Endothelial cell of umbilical vein (primary cell): ENCODE results near the gene CCL4. TPM values are rescaled to one million over a fixed set of nuclear protein-coding genes. Genes with fewer than 3 reads are reported as not detected.

ENCODE experiments used
- BruUV-seq: library from RNA; stranded (reverse); fragments of 400-500 nt; replicated peaks from 2 replicates; lab custom pipeline; 2021; lab: Mats Ljungman, UMichigan
- CTCF ChIA-PET: fragments of 300-600, 350-600 bp; sonication (Branson Sonifier 250); formaldehyde crosslinking; loops from one replicate; lab custom pipeline; 2021; ENCODE audit warnings: antibody characterized with exemption, inconsistent platforms; lab: Charles Lee
- POLR2A ChIA-PET: fragments of 300-600, 350-600 bp; sonication (Branson Sonifier 250); formaldehyde crosslinking; loops from one replicate; lab custom pipeline; 2021; ENCODE audit warnings: antibody characterized with exemption, inconsistent platforms; lab: Charles Lee
- DNase-seq: peaks from one replicate; pipeline ENCODE4 v3.0.0-alpha.2; 2011; ENCODE audit warnings: low read depth, low spot score
- FAIRE-seq: peaks from 2 replicates; lab custom pipeline; 2011; peaks lifted over from hg19 to GRCh38; lab: Jason Lieb, UNC
- H2AFZ ChIP-seq: 2 replicates; pipeline ENCODE4 v1.6.0; 2012; ENCODE audit warnings: low read depth, low read length, control low read depth, inconsistent platforms
- H3K27ac ChIP-seq: 2 replicates; pipeline ENCODE4 v1.5.1; 2011; ENCODE audit warnings: low read depth, mild to moderate bottlenecking, control low read depth, low read length, moderate library complexity; ENCODE audit not compliant: insufficient read depth
- H3K27me3 ChIP-seq, 2 experiments: 2 replicates each; pipeline versions ENCODE4 v1.6.0 to v1.6.1; 2011; ENCODE audit warnings: low read length in 2 of 2, mixed read lengths in 1 of 2; ENCODE audit not compliant: control insufficient read depth in 2 of 2, insufficient read depth in 2 of 2
- H3K36me3 ChIP-seq, 2 experiments: 2 replicates in 1 of 2; 3 replicates in 1 of 2; pipeline ENCODE4 v1.5.1; 2011; ENCODE audit warnings: low read length in 2 of 2, mild to moderate bottlenecking in 1 of 2, moderate library complexity in 1 of 2; ENCODE audit not compliant: control insufficient read depth in 2 of 2, insufficient read depth in 2 of 2; ENCODE audit errors: extremely low read depth in 1 of 2
- H3K4me1 ChIP-seq: 3 replicates; pipeline ENCODE4 v1.5.1; 2011; ENCODE audit warnings: mild to moderate bottlenecking, low read length; ENCODE audit not compliant: control insufficient read depth, insufficient read depth; ENCODE audit errors: extremely low read depth
- H3K4me2 ChIP-seq: 2 replicates; pipeline ENCODE4 v1.6.1; 2011; ENCODE audit warnings: low read length, control low read depth, mixed read lengths; ENCODE audit not compliant: insufficient read depth
- H3K4me3 ChIP-seq, 3 experiments: fragments of 200-600 bp in 1 of 3; sonication (generic), shearing (Covaris generic) in 1 of 3; replicated peaks in 1 of 3; 2 replicates each; pipeline ENCODE4 v1.5.1; 2011 to 2016; ENCODE audit warnings: control low read depth in 3 of 3, low read length in 3 of 3, mild to moderate bottlenecking in 2 of 3, inconsistent platforms in 1 of 3, low read depth in 1 of 3, moderate library complexity in 1 of 3; ENCODE audit not compliant: insufficient read depth in 1 of 3
- H3K79me2 ChIP-seq: 2 replicates; pipeline ENCODE4 v1.6.0; 2012; ENCODE audit warnings: low read length, inconsistent platforms; ENCODE audit not compliant: control insufficient read depth, insufficient read depth
- H3K9ac ChIP-seq: replicated peaks from 2 replicates; pipeline ENCODE3; 2011; ENCODE audit warnings: low read length, control low read depth; ENCODE audit not compliant: insufficient read depth; ENCODE audit errors: extremely low read depth
- H3K9me1 ChIP-seq: replicated peaks from 3 replicates; pipeline ENCODE4 v1.6.0; 2011; ENCODE audit warnings: mild to moderate bottlenecking, low read length; ENCODE audit not compliant: control insufficient read depth, insufficient read depth; ENCODE audit errors: extremely low read depth
- H3K9me3 ChIP-seq: replicated peaks from 2 replicates; pipeline ENCODE4 v1.5.1; 2012; ENCODE audit warnings: low read length, inconsistent platforms; ENCODE audit not compliant: control insufficient read depth, insufficient read depth
- H4K20me1 ChIP-seq: replicated peaks from 2 replicates; pipeline ENCODE3; 2011; ENCODE audit warnings: mild to moderate bottlenecking, low read length; ENCODE audit not compliant: control insufficient read depth, insufficient read depth; ENCODE audit errors: extremely low read depth
- EZH2 ChIP-seq: IDR thresholded peaks from 2 replicates; pipeline ENCODE4 v1.6.1; 2012; ENCODE audit warnings: borderline replicate concordance, low read depth, mild to moderate bottlenecking, moderate library complexity, low read length, inconsistent platforms; ENCODE audit not compliant: severe bottlenecking
- FOS ChIP-seq: IDR thresholded peaks from 2 replicates; pipeline ENCODE4 v1.6.1; 2011; ENCODE audit warnings: mild to moderate bottlenecking, low read length, moderate library complexity, borderline replicate concordance; ENCODE audit not compliant: insufficient read depth
- GATA2 ChIP-seq: IDR thresholded peaks from 2 replicates; pipeline ENCODE4 v1.7.0; 2011; ENCODE audit warnings: low read depth, mild to moderate bottlenecking, moderate library complexity, mixed read lengths, low read length; ENCODE audit not compliant: insufficient read length, insufficient read depth
- JUN ChIP-seq: IDR thresholded peaks from 2 replicates; pipeline ENCODE4 v1.6.1; 2011; ENCODE audit warnings: borderline replicate concordance, low read depth; ENCODE audit not compliant: insufficient read length, insufficient read depth
- MYC ChIP-seq: IDR thresholded peaks from one replicate; pipeline ENCODE4 v1.6.1; 2011; ENCODE audit warnings: mild to moderate bottlenecking, low read depth, low read length
- POLR2A ChIP-seq: IDR thresholded peaks from 2 replicates; pipeline ENCODE4 v1.6.1; 2012; ENCODE audit warnings: low read depth, mild to moderate bottlenecking, control low read depth, low read length
- POLR2AphosphoS5 ChIP-seq: IDR thresholded peaks from 2 replicates; pipeline ENCODE4 v1.6.1; 2012; ENCODE audit warnings: low read depth, mild to moderate bottlenecking, control low read depth, low read length, moderate library complexity; ENCODE audit not compliant: insufficient read depth
- dilution Hi-C: fragments of 300-500 bp; cut with MboI; formaldehyde crosslinking; loops from one replicate; pipeline ENCODE4 v1.15.0; 2019; ENCODE audit warnings: low sequenced_read_pairs; ENCODE audit not compliant: extremely low pct_ligation_motif_present
- intact Hi-C: fragments of 100-400 bp; cut with micrococcal nuclease; formaldehyde crosslinking; loops from one replicate; pipeline ENCODE4 v1.10.0; 2022
- polyA plus RNA-seq, 4 experiments: library from polyadenylated mRNA; depleted of rRNA in 3 of 4; stranded (reverse) in 3 of 4; unstranded in 1 of 4; fragments of >200 nt; gene quantifications; 2 replicates each; pipeline versions ENCODE4 v1.2.1 to v1.2.3, GENCODE V29; 2011 to 2012; ENCODE audit warnings: missing spikeins in 1 of 4
- total RNA-seq: library from RNA; stranded (reverse); gene quantifications from 2 replicates; pipeline ENCODE4 v1.2.3, GENCODE V29; 2021
- TF ChIP-seq, protein P1 (sequence below), 2 donors: IDR thresholded peaks; 1 replicate in 1 of 2; 2 replicates in 1 of 2; pipeline ENCODE4 v1.5.1; 2011; ENCODE audit warnings: low read length in 2 of 2, mild to moderate bottlenecking in 2 of 2, moderate library complexity in 2 of 2, control low read depth in 1 of 2, inconsistent platforms in 1 of 2, low read depth in 1 of 2; ENCODE audit not compliant: insufficient read depth in 1 of 2; ENCODE audit errors: extremely low read depth in 1 of 2
- TF ChIP-seq, protein P2 (sequence below): IDR thresholded peaks from 2 replicates; pipeline ENCODE4 v1.6.1; 2011; ENCODE audit not compliant: insufficient read depth, insufficient read length

The CCL4 gene
- total and polyA plus RNA-seq, 2 donors (not counting 3 experiments of a cell fraction or from before 2014, with no cell fraction given), result not detected

DNA sequence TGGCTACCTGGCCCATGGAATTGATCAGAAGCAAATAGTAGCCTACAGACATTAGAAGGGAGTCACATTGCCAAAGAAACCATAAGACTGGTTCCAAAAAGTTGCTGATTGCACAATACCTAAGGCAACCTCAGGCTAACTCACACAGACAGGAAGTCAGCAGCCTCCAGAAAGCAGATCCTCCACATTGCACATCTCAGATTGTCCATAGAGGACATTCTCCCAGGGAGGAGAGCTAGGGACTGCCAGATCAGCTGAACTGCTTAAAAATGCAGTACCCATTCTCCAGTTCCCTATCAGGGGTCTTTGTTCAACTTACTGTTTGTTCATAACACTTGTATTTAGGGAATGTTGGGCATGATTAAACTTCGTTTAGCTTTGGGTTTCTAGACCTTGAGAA is 17.9 kb upstream of the CCL4 start:
- BruUV-seq, result no TSS peak

More for the DNA sequence above, 17.9 kb upstream of the CCL4 start:
- Histone ChIP-seq H3K4me1 (no peaks in the 10 kb centered on the region), H3K9me3 (no peaks in the 10 kb centered on the region), H3K9me1 (no peaks in the 10 kb centered on the region), H2AFZ (no peak overlapping the region), H4K20me1 (no peaks in the 10 kb centered on the region), H3K79me2 (no peaks in the 10 kb centered on the region), H3K27me3 (peaks cover 6 to 9% of the 10 kb centered on the region in 2 experiments), H3K27ac (no peak overlapping the region), H3K9ac (no peak overlapping the region), H3K4me3 (no peak overlapping the region), H3K4me2 (no peak overlapping the region), H3K36me3 (no peaks in the 10 kb centered on the region)
- intact Hi-C loops, result no loop called here
- ChIA-PET CTCF (interaction anchor here (1.0 kb wide), 1 partner anchor 17 kb away, joined by 3 read pairs; no protein-coding TSS in a partner anchor), POLR2A (no interaction called here)
- dilution Hi-C loops, result no loop called here
- FAIRE-seq (no peak), DNase-seq (no peak)
- TF ChIP-seq, protein P1, sequence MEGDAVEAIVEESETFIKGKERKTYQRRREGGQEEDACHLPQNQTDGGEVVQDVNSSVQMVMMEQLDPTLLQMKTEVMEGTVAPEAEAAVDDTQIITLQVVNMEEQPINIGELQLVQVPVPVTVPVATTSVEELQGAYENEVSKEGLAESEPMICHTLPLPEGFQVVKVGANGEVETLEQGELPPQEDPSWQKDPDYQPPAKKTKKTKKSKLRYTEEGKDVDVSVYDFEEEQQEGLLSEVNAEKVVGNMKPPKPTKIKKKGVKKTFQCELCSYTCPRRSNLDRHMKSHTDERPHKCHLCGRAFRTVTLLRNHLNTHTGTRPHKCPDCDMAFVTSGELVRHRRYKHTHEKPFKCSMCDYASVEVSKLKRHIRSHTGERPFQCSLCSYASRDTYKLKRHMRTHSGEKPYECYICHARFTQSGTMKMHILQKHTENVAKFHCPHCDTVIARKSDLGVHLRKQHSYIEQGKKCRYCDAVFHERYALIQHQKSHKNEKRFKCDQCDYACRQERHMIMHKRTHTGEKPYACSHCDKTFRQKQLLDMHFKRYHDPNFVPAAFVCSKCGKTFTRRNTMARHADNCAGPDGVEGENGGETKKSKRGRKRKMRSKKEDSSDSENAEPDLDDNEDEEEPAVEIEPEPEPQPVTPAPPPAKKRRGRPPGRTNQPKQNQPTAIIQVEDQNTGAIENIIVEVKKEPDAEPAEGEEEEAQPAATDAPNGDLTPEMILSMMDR (IDR thresholded peaks at IDR 0.05; ENCODE audit: extremely low read depth in 1 of 2, insufficient read depth in 1 of 2, low read depth in 1 of 2, low read length in 2 of 2), result no peak
- TF ChIP-seq MYC (no peak), POLR2A (no peak), POLR2AphosphoS5 (no peak), JUN (no peak), FOS (no peak), EZH2 (no peak), GATA2 (no peak)
- TF ChIP-seq, protein P2, sequence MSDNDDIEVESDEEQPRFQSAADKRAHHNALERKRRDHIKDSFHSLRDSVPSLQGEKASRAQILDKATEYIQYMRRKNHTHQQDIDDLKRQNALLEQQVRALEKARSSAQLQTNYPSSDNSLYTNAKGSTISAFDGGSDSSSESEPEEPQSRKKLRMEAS, result no peak
